Endodermal cell (in vitro differentiated cells): ENCODE measurements around the gene MAP3K20. TPM values are rescaled to one million over a fixed set of nuclear protein-coding genes. Genes with fewer than 3 reads are reported as not detected.
A peak's percentile ranks its signal among the peaks of the same experiment; 100 is the strongest.

Source experiments
- DNase-seq: peaks from one replicate; pipeline ENCODE4 v3.0.0-alpha.2; 2017
- H3K27ac ChIP-seq: 2 replicates; pipeline ENCODE4 v1.5.1; 2013; ENCODE audit warnings: mild to moderate bottlenecking, low read depth, low read length, moderate library complexity
- H3K27me3 ChIP-seq: 2 replicates; pipeline ENCODE4 v1.6.1; 2013; ENCODE audit warnings: mild to moderate bottlenecking, low read length, moderate library complexity; ENCODE audit not compliant: insufficient read depth, control insufficient read depth, poor library complexity, severe bottlenecking
- H3K36me3 ChIP-seq: 2 replicates; pipeline ENCODE4 v1.7.0; 2013; ENCODE audit warnings: mild to moderate bottlenecking, low read length, moderate library complexity; ENCODE audit not compliant: control insufficient read depth, insufficient read depth
- H3K4me1 ChIP-seq: one replicate; pipeline ENCODE4 v1.7.0; 2013; ENCODE audit warnings: low read length; ENCODE audit not compliant: control insufficient read depth, insufficient read depth
- H3K4me3 ChIP-seq: 2 replicates; pipeline ENCODE4 v1.5.1; 2013; ENCODE audit warnings: mild to moderate bottlenecking, low read length, moderate library complexity
- H3K9ac ChIP-seq: 2 replicates; pipeline ENCODE4 v1.6.1; 2013; ENCODE audit warnings: mild to moderate bottlenecking, low read length, moderate library complexity; ENCODE audit not compliant: poor library complexity, severe bottlenecking; ENCODE audit errors: extremely low read depth
- H3K9me3 ChIP-seq: 2 replicates; pipeline ENCODE4 v1.6.1; 2013; ENCODE audit warnings: mild to moderate bottlenecking, low read length, moderate library complexity; ENCODE audit not compliant: control insufficient read depth
- H3K27ac Mint-ChIP-seq: 2 replicates; pipeline ENCODE4 v1.8.0; 2020; ENCODE audit warnings: mixed read lengths
- H3K27me3 Mint-ChIP-seq: 2 replicates; pipeline ENCODE4 v1.8.0; 2021; ENCODE audit warnings: mild to moderate bottlenecking, mixed read lengths; ENCODE audit not compliant: insufficient read depth
- H3K36me3 Mint-ChIP-seq: 2 replicates; pipeline ENCODE4 v1.8.0; 2020; ENCODE audit warnings: low read depth, mixed read lengths
- H3K4me1 Mint-ChIP-seq: 2 replicates; pipeline ENCODE4 v1.8.0; 2020; ENCODE audit warnings: mixed read lengths
- H3K4me3 Mint-ChIP-seq: 2 replicates; pipeline ENCODE4 v1.8.0; 2020; ENCODE audit warnings: mild to moderate bottlenecking, moderate library complexity, mixed read lengths
- H3K9me3 Mint-ChIP-seq: 2 replicates; pipeline ENCODE4 v1.8.0; 2020; ENCODE audit warnings: mild to moderate bottlenecking, mixed read lengths
- WGBS, 2 experiments: methylation state at CpG; one replicate each; pipeline versions ENCODE4 v1.1.5 to v1.1.7; 2013; ENCODE audit warnings: missing lambda C conversion rate in 2 of 2, mixed read lengths in 1 of 2; ENCODE audit not compliant: insufficient coverage in 1 of 2, insufficient read length in 1 of 2; 5-methylcytosine and 5-hydroxymethylcytosine counted together
- total RNA-seq, 2 donors: library from RNA; stranded (reverse); fragmentation: NEBNext Ultra II Directional in 1 of 2; extraction: Animal tissue kit (Norgen Biotek cat#: 25700) in 1 of 2; gene quantifications; 2 replicates in 1 of 2; 3 replicates in 1 of 2; pipeline ENCODE4 v1.2.1, GENCODE V29; 2021
- TF ChIP-seq, protein P1 (sequence below): fragments of 200-600 bp; sonication (generic); conservative IDR thresholded peaks from 2 replicates; pipeline ENCODE4 v1.5.0; 2021; ENCODE audit warnings: antibody characterized with exemption, mild to moderate bottlenecking

Gene MAP3K20
- total RNA-seq, 2 donors from 2014 or later = 29.4 to 29.9 TPM

DNA sequence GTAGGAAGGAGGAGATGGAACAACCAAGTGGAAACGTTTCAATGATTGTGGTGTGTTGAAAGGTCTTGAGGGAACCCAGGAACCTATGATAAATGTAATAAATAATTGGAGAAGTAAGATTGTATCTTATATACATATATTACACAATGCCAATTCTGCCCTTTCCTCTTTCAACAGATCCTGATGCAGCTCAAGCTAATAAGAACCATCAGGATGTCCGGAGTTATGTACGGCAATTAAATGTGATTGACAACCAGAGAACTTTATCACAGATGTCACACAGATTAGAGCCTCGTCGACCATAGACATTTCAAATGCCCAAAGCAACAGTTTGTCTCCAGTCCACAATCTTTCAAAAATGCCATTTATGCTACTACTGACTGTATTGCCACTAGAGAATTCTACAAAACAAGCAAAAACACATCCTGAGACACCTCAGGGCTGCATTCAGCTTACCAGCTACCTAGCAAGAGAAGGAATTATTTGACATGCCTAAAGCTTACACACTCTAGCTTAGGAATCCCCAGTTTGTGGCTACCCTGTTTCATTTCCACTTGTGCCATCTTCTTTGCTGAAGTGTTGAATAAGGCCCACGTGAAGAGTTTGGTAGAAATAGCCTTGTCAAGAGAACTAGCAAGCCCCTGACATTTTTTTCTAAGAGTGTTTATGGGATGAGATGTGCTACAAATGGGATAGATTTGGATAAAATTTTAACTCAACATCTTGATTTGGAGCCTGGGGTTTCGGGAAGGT lies 24.0 kb upstream of the MAP3K20 start:
- H3K9ac ChIP-seq = no peak overlapping the region
- 93% methylated on average over 2 to 7 of the region's 7 CpGs for WGBS, 2 experiments
- Mint-ChIP-seq H3K27me3 (peaks cover 1% of the 10 kb centered on the region), H3K4me1 (peaks cover 33% of the 10 kb centered on the region), H3K9me3 (no peaks in the 10 kb centered on the region), H3K4me3 (no peak overlapping the region), H3K27ac (no peak overlapping the region), H3K36me3 (no peaks in the 10 kb centered on the region)
- H3K4me3 ChIP-seq = no peak overlapping the region
- no peaks in the 10 kb centered on the region for H3K9me3 ChIP-seq
- H3K27ac ChIP-seq = no peak overlapping the region
- no peak for DNase-seq
- H3K4me1 ChIP-seq = peaks cover 5% of the 10 kb centered on the region
- H3K36me3 ChIP-seq = no peaks in the 10 kb centered on the region
- H3K27me3 ChIP-seq = no peaks in the 10 kb centered on the region
- TF ChIP-seq, protein P1, sequence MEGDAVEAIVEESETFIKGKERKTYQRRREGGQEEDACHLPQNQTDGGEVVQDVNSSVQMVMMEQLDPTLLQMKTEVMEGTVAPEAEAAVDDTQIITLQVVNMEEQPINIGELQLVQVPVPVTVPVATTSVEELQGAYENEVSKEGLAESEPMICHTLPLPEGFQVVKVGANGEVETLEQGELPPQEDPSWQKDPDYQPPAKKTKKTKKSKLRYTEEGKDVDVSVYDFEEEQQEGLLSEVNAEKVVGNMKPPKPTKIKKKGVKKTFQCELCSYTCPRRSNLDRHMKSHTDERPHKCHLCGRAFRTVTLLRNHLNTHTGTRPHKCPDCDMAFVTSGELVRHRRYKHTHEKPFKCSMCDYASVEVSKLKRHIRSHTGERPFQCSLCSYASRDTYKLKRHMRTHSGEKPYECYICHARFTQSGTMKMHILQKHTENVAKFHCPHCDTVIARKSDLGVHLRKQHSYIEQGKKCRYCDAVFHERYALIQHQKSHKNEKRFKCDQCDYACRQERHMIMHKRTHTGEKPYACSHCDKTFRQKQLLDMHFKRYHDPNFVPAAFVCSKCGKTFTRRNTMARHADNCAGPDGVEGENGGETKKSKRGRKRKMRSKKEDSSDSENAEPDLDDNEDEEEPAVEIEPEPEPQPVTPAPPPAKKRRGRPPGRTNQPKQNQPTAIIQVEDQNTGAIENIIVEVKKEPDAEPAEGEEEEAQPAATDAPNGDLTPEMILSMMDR = no peak

DNA sequence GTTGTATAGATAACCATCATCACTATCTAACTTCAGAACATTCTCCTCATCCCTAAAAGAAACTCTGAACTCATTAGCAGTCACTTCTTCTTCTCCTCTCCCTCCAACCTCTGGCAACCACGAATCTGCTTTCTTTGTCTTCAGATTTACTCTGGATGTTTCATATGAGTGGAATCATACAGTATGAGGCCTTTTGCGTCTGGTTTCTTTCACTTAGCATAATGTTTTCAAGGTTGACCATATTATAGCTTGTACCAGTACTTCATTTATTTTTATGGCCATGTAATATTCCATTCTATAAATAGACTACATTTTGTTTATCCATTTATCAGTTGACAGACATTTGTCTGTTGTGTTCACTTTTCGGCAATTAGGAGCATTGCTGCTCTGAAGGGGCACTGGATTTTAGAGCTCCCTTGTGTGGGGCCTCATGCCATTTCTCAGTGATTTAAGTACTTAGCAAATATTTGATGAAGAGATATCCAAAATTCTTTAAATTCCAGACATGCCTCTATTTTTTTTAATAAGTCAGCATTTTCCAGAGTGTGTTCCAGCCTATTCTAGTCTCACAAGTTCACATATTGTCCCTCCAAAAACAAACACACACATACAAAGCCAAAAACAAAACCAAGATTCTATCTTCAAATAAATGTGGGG lies 22.5 kb upstream of the MAP3K20 start:
- Histone ChIP-seq H3K9me3 (peaks cover 5% of the 10 kb centered on the region), H3K36me3 (no peaks in the 10 kb centered on the region), H3K4me3 (peak overlapping the region; percentile 25), H3K4me1 (peaks cover 5% of the 10 kb centered on the region), H3K27ac (no peak overlapping the region), H3K27me3 (no peaks in the 10 kb centered on the region), H3K9ac (no peak overlapping the region)
- peaks cover 28% of the 10 kb centered on the region for H3K4me1 Mint-ChIP-seq
- no peaks in the 10 kb centered on the region for H3K9me3 Mint-ChIP-seq
- H3K27ac Mint-ChIP-seq = peak overlapping the region; percentile 64
- no peak for DNase-seq
- H3K4me3 Mint-ChIP-seq = no peak overlapping the region
- no peaks in the 10 kb centered on the region for H3K36me3 Mint-ChIP-seq
- peaks cover 9% of the 10 kb centered on the region for H3K27me3 Mint-ChIP-seq
- 90 to 97% methylated on average over 2 to 3 of the region's 3 CpGs for WGBS, 2 experiments
- TF ChIP-seq, protein P1 = no peak

DNA sequence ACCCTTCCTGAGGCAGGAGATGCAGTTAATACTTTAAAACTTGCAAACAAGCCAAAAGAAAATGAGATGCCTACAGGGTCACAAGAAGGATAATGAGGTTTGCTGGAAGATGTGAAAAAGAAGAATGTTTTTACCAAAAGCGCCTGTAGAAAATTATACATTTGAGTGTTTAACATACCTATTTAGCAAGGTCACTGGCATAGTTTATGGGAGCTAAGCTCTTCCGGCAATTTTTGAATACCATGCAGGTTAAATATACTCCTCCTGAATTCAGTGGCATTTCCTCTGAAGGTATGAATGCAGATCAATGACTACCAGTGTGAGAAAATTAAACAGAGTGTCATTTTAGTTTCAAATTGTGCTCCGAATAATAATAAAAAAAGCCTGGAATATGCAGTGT lies 21.2 kb upstream of the MAP3K20 start:
- Histone ChIP-seq H3K4me3 (no peak overlapping the region), H3K27ac (no peak overlapping the region), H3K27me3 (no peaks in the 10 kb centered on the region), H3K4me1 (peaks cover 5% of the 10 kb centered on the region), H3K9me3 (peaks cover 10% of the 10 kb centered on the region), H3K36me3 (no peaks in the 10 kb centered on the region), H3K9ac (no peak overlapping the region)
- no peak for DNase-seq
- 92 to 94% methylated on average over 2 to 3 of the region's 3 CpGs for WGBS, 2 experiments
- H3K4me1 Mint-ChIP-seq = peaks cover 17% of the 10 kb centered on the region
- H3K27me3 Mint-ChIP-seq = peaks cover 9% of the 10 kb centered on the region
- no peak overlapping the region for H3K4me3 Mint-ChIP-seq
- H3K36me3 Mint-ChIP-seq = no peaks in the 10 kb centered on the region
- H3K9me3 Mint-ChIP-seq = no peaks in the 10 kb centered on the region
- TF ChIP-seq, protein P1 = no peak
- H3K27ac Mint-ChIP-seq = no peak overlapping the region
